ENCODE measurements around the gene RYR2.

Gene RYR2

DNA sequence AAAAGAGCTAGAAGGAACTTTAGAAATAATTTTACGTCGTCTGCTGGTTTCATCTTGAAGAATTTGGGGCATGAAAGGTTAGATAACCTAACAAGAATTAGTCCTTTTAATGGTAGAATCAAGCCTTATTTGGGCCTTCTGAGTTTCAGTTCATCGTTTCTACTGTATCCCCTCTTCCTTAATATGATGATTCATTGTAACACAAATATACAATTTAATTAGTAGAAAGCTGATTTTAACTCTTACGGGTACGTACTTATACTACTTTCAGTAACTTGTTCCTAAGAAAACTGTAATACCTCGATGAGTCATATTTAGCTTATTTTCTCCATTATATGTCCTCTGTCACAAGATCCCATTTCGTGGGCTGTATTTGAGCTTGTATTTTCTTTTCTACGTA, 264.7 kb downstream of the RYR2 start:
- H3K36me3 ChIP-seq (ENCODE audit: control insufficient read depth, insufficient read depth, low read length) = no peaks in the 10 kb centered on the region
- no CpG with 5 or more reads among the region's 8 CpGs for WGBS (ENCODE audit: insufficient coverage, insufficient read length)
- H3K27me3 ChIP-seq (ENCODE audit: control insufficient read depth, insufficient read depth, low read length) = no peaks in the 10 kb centered on the region
- H3K4me1 ChIP-seq (ENCODE audit: control insufficient read depth, insufficient read depth, low read length) = no peaks in the 10 kb centered on the region
- DNase-seq (ENCODE audit: low read depth, low spot score) = no peak
- H3K4me3 ChIP-seq (ENCODE audit: low read length) = no peak overlapping the region
- H3K27ac ChIP-seq (ENCODE audit: low read length) = no peak overlapping the region
- H3K9me3 ChIP-seq (ENCODE audit: control insufficient read depth, insufficient read depth, low read length) = no peaks in the 10 kb centered on the region

DNA sequence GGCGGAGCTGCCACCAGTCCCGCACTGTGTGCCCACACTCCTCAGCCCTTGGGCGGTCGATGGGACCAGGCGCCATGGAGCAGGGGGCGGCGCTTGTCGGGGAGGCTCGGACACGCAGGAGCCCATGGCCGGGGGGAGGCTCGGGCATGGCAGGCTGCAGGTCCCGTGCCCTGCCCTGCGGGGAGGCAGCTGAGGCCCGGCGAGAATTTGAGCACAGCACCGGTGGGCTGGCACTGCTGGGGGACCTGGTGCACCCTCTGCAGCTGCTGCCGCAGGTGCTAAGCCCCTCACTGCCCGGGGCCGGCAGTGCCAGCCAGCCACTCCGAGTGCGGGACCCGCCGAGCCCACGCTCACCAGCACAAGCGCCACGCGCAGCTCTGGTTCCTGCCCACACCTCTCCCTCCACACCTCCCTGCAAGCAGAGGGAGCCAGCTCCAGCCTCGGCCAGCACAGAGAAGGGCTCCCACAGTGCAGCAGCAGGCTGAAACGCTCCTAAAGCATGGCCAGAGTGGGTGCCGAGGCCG, 267.7 kb downstream of the RYR2 start:
- Histone ChIP-seq H3K27ac (ENCODE audit: low read length) (no peak overlapping the region), H3K9me3 (ENCODE audit: control insufficient read depth, insufficient read depth, low read length) (no peaks in the 10 kb centered on the region), H3K4me1 (ENCODE audit: control insufficient read depth, insufficient read depth, low read length) (no peaks in the 10 kb centered on the region), H3K27me3 (ENCODE audit: control insufficient read depth, insufficient read depth, low read length) (no peaks in the 10 kb centered on the region), H3K4me3 (ENCODE audit: low read length) (no peak overlapping the region), H3K36me3 (ENCODE audit: control insufficient read depth, insufficient read depth, low read length) (no peaks in the 10 kb centered on the region)
- no peak for DNase-seq (ENCODE audit: low read depth, low spot score)
- no CpG with 5 or more reads among the region's 32 CpGs for WGBS (ENCODE audit: insufficient coverage, insufficient read length)

DNA sequence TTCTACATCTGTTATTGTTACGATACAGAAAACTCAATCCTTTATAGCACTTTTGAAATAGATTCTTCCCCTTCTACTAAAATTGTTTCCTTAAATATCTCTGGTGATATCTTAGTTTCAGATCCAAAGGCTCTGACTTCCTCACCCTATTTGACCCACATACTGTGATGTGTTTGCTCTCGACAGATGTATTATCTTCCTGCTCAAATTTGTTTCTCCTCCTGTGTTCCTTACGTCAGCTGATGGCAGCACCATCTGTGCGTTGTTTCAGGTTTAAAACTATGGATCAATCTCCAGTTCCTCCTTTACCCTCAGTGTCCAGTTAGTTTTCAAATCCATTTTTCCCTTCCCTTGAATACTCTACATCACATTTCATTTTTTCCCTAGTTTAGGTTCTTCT, 274.4 kb downstream of the RYR2 start:
- Histone ChIP-seq H3K36me3 (ENCODE audit: control insufficient read depth, insufficient read depth, low read length) (no peaks in the 10 kb centered on the region), H3K4me3 (ENCODE audit: low read length) (no peak overlapping the region), H3K27me3 (ENCODE audit: control insufficient read depth, insufficient read depth, low read length) (no peaks in the 10 kb centered on the region), H3K9me3 (ENCODE audit: control insufficient read depth, insufficient read depth, low read length) (no peaks in the 10 kb centered on the region), H3K27ac (ENCODE audit: low read length) (no peak overlapping the region), H3K4me1 (ENCODE audit: control insufficient read depth, insufficient read depth, low read length) (no peaks in the 10 kb centered on the region)
- WGBS (ENCODE audit: insufficient coverage, insufficient read length) = no CpG with 5 or more reads among the region's 4 CpGs
- no peak for DNase-seq (ENCODE audit: low read depth, low spot score)

DNA sequence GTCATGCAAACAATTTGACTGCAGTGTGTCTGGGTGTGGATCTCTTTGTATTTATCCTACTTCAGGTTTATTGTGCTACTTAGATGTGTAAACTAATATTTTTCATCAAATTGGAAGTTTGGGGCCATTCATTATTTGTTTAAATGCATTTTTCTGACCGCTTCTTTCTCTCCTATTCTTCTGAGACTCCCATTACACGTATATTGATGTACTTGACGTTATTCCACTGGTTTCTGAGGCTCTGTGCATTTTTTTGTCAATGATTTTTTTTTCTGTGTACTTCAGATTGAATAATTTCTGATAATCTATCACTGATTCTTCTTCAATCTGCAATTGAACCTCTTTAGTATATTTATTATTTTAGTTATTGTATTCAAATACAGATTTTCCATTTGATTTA, 276.8 kb downstream of the RYR2 start:
- no peak overlapping the region for H3K27ac ChIP-seq (ENCODE audit: low read length)
- no peak overlapping the region for H3K4me3 ChIP-seq (ENCODE audit: low read length)
- no peaks in the 10 kb centered on the region for H3K27me3 ChIP-seq (ENCODE audit: control insufficient read depth, insufficient read depth, low read length)
- no peak for DNase-seq (ENCODE audit: low read depth, low spot score)
- H3K4me1 ChIP-seq (ENCODE audit: control insufficient read depth, insufficient read depth, low read length) = no peaks in the 10 kb centered on the region
- no peaks in the 10 kb centered on the region for H3K36me3 ChIP-seq (ENCODE audit: control insufficient read depth, insufficient read depth, low read length)
- H3K9me3 ChIP-seq (ENCODE audit: control insufficient read depth, insufficient read depth, low read length) = no peaks in the 10 kb centered on the region
- no CpG with 5 or more reads among the region's 3 CpGs for WGBS (ENCODE audit: insufficient coverage, insufficient read length)

DNA sequence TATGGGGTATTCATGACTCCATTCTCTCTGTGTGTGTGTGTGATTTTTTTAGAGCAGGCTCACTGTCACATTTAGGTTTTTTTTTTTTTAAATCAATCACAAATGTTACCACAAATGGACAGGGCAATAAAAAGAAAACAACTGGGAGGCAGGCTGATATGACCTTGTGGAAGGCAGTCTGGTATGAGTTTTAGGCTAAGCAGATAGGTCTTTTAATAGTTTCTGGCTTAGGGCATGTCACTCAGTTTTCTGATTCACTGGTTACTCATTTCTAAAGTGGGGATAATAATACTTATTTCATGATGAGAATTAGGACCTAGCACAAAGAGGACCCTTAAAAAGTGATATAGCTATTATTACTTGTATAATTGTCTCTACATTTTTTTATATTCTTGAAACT, 278.9 kb downstream of the RYR2 start:
- no peak overlapping the region for H3K4me3 ChIP-seq (ENCODE audit: low read length)
- no peaks in the 10 kb centered on the region for H3K27me3 ChIP-seq (ENCODE audit: control insufficient read depth, insufficient read depth, low read length)
- no peak overlapping the region for H3K27ac ChIP-seq (ENCODE audit: low read length)
- DNase-seq (ENCODE audit: low read depth, low spot score) = no peak
- no peaks in the 10 kb centered on the region for H3K36me3 ChIP-seq (ENCODE audit: control insufficient read depth, insufficient read depth, low read length)
- H3K4me1 ChIP-seq (ENCODE audit: control insufficient read depth, insufficient read depth, low read length) = no peaks in the 10 kb centered on the region
- H3K9me3 ChIP-seq (ENCODE audit: control insufficient read depth, insufficient read depth, low read length) = no peaks in the 10 kb centered on the region

DNA sequence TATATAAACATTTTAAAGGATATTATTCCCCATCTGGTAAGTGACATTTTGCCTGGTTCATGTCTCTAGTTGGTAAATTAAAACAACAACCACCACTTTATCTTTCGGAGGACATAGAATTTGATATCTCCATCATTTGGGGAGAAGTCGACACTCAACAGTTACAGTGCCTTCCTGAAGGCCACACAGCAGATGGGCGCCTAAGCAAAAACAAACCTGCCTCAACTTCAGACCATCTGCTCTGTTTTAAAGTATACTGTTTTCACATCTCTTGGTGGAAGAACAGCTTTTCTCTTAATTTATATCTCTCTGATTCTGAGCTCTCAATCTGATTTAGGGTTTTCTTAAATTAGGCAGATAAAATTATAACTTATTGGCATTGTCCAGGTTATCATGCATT, 282.2 kb downstream of the RYR2 start:
- no peak overlapping the region for H3K27ac ChIP-seq (ENCODE audit: low read length)
- H3K36me3 ChIP-seq (ENCODE audit: control insufficient read depth, insufficient read depth, low read length) = no peaks in the 10 kb centered on the region
- no peaks in the 10 kb centered on the region for H3K4me1 ChIP-seq (ENCODE audit: control insufficient read depth, insufficient read depth, low read length)
- WGBS (ENCODE audit: insufficient coverage, insufficient read length) = no CpG with 5 or more reads among the region's 3 CpGs
- H3K9me3 ChIP-seq (ENCODE audit: control insufficient read depth, insufficient read depth, low read length) = no peaks in the 10 kb centered on the region
- H3K27me3 ChIP-seq (ENCODE audit: control insufficient read depth, insufficient read depth, low read length) = no peaks in the 10 kb centered on the region
- no peak for DNase-seq (ENCODE audit: low read depth, low spot score)
- H3K4me3 ChIP-seq (ENCODE audit: low read length) = no peak overlapping the region

DNA sequence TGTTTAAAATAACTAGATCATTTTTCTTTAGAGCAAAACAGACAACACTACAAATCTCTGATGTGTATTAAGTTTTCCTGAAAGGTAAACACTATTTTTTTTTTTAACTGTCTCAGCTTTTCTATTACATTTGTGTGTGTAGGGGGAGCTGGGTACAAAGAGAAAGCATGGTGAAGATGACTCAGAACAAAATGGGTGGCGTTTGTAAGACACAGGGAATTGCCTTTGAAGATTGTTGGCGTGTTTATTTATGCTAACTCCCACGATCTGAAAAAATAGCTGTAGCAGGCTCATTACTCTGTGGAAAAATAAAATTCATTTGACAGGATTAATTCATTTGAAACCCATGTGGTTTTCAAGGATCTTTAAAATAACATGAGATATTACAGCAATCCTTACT, 285.1 kb downstream of the RYR2 start:
- Histone ChIP-seq H3K27me3 (ENCODE audit: control insufficient read depth, insufficient read depth, low read length) (no peaks in the 10 kb centered on the region), H3K36me3 (ENCODE audit: control insufficient read depth, insufficient read depth, low read length) (no peaks in the 10 kb centered on the region), H3K4me1 (ENCODE audit: control insufficient read depth, insufficient read depth, low read length) (no peaks in the 10 kb centered on the region), H3K4me3 (ENCODE audit: low read length) (no peak overlapping the region), H3K27ac (ENCODE audit: low read length) (no peak overlapping the region), H3K9me3 (ENCODE audit: control insufficient read depth, insufficient read depth, low read length) (no peaks in the 10 kb centered on the region)
- DNase-seq (ENCODE audit: low read depth, low spot score) = no peak
- no CpG with 5 or more reads among the region's 3 CpGs for WGBS (ENCODE audit: insufficient coverage, insufficient read length)

DNA sequence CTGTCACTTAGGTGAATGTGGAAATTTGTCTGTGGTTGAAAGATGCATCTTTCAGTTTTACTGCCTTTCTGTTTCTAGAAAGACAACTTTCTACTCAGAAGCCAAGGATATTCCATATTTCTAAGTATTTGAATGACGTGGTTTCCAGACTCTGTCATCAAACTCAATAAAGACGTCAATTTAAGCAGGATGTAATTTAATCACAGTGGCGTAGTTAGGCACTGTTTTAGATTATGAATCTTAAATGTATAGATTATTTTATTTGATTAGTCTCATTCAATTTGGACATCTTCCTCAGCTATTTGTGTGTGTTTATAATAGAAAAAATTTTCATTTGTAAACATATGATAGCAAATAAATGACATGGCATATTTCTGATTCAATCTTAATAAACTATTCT, 298.9 kb downstream of the RYR2 start:
- H3K27me3 ChIP-seq (ENCODE audit: control insufficient read depth, insufficient read depth, low read length) = no peaks in the 10 kb centered on the region
- DNase-seq (ENCODE audit: low read depth, low spot score) = no peak
- H3K36me3 ChIP-seq (ENCODE audit: control insufficient read depth, insufficient read depth, low read length) = no peaks in the 10 kb centered on the region
- H3K9me3 ChIP-seq (ENCODE audit: control insufficient read depth, insufficient read depth, low read length) = no peaks in the 10 kb centered on the region
- peaks cover 1% of the 10 kb centered on the region; the same call in 1 of the 2 replicates for H3K4me1 ChIP-seq (ENCODE audit: control insufficient read depth, insufficient read depth, low read length)
- H3K4me3 ChIP-seq (ENCODE audit: low read length) = no peak overlapping the region
- H3K27ac ChIP-seq (ENCODE audit: low read length) = no peak overlapping the region
- WGBS (ENCODE audit: insufficient coverage, insufficient read length) = no CpG with 5 or more reads among the region's 3 CpGs

DNA sequence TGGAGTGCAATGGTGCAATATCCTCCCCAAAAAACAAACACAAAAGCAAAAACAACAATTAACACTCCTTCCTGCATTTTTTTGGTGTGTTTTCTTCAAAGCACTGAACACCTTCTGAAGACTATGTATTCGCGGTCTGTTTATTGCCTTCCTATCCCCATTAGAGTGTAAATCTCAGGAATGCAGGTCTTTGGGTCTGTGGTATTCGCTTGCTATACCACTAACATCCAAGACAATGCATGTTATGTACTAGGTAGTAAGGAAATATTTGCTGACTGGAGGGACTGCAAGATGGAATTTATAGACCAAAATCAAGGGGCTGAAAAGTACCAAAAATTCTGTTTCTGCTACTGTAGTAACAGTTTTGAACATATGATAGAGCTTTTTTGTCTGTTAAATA, 299.4 kb downstream of the RYR2 start:
- no peaks in the 10 kb centered on the region for H3K36me3 ChIP-seq (ENCODE audit: control insufficient read depth, insufficient read depth, low read length)
- no peaks in the 10 kb centered on the region for H3K9me3 ChIP-seq (ENCODE audit: control insufficient read depth, insufficient read depth, low read length)
- no CpG with 5 or more reads among the region's 3 CpGs for WGBS (ENCODE audit: insufficient coverage, insufficient read length)
- peaks cover 1% of the 10 kb centered on the region; the same call in 1 of the 2 replicates for H3K4me1 ChIP-seq (ENCODE audit: control insufficient read depth, insufficient read depth, low read length)
- no peak overlapping the region for H3K27ac ChIP-seq (ENCODE audit: low read length)
- DNase-seq (ENCODE audit: low read depth, low spot score) = no peak
- no peak overlapping the region for H3K4me3 ChIP-seq (ENCODE audit: low read length)
- no peaks in the 10 kb centered on the region for H3K27me3 ChIP-seq (ENCODE audit: control insufficient read depth, insufficient read depth, low read length)

DNA sequence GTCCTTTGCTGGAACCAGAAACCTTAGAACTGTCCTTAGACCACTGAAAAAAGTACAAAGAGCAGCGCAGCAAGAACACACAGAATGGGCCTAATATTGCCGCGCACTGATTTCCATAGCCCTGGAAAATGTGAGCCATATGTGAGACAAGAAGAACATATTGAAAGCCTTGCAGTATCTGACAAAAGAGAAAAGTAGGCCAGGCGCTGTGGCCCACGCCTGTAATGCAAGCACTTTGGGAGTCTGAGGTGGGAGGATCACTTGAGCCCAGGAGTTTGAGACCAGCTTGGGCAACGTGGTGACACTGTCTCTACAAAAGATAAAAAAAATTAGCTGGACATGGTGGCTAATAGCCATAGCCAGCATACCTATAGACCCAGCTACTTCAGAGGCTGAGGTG, 300.7 kb downstream of the RYR2 start:
- Histone ChIP-seq H3K4me1 (ENCODE audit: control insufficient read depth, insufficient read depth, low read length) (peaks cover 1% of the 10 kb centered on the region; the same call in 1 of the 2 replicates), H3K4me3 (ENCODE audit: low read length) (no peak overlapping the region), H3K9me3 (ENCODE audit: control insufficient read depth, insufficient read depth, low read length) (no peaks in the 10 kb centered on the region), H3K27me3 (ENCODE audit: control insufficient read depth, insufficient read depth, low read length) (no peaks in the 10 kb centered on the region), H3K36me3 (ENCODE audit: control insufficient read depth, insufficient read depth, low read length) (no peaks in the 10 kb centered on the region), H3K27ac (ENCODE audit: low read length) (no peak overlapping the region)
- WGBS (ENCODE audit: insufficient coverage, insufficient read length) = no CpG with 5 or more reads among the region's 6 CpGs
- DNase-seq (ENCODE audit: low read depth, low spot score) = no peak

DNA sequence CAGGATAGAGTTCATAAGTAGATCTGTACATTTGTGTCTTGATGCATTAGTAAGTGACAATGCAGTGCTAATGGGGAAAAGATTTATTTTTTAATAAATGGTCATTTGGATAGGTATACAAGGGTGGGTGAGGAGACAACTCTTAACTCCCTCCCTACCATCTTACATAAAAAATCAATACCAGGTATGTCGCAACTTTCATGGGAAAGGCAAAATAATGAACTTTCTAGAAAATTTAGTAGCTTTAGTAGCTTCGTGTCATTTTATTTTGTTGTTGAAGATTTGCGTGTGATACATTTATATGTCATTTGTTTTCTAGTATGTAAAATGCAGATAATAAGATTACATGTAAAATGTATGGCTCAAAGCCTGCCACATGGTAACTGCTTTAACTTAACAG, 310.8 kb downstream of the RYR2 start:
- Histone ChIP-seq H3K4me3 (ENCODE audit: low read length) (no peak overlapping the region), H3K27ac (ENCODE audit: low read length) (no peak overlapping the region), H3K4me1 (ENCODE audit: control insufficient read depth, insufficient read depth, low read length) (no peaks in the 10 kb centered on the region), H3K27me3 (ENCODE audit: control insufficient read depth, insufficient read depth, low read length) (no peaks in the 10 kb centered on the region), H3K36me3 (ENCODE audit: control insufficient read depth, insufficient read depth, low read length) (no peaks in the 10 kb centered on the region), H3K9me3 (ENCODE audit: control insufficient read depth, insufficient read depth, low read length) (no peaks in the 10 kb centered on the region)
- WGBS (ENCODE audit: insufficient coverage, insufficient read length) = no CpG with 5 or more reads among the region's 3 CpGs
- DNase-seq (ENCODE audit: low read depth, low spot score) = no peak

All from iPS DF 6.9 (cell line).